ENCODE data around the gene ADNP.

ADNP gene

GRCh38 chr20:50844430-50845100, 86.7 kb downstream of the ADNP start:
- DNase-seq = no peak

GRCh38 chr20:50843331-50844276, 87.6 kb downstream of the ADNP start:
- DNase-seq = no peak

GRCh38 chr20:50842821-50843220, 88.4 kb downstream of the ADNP start:
- no peak for DNase-seq

Measured in DMS153 (cell line).